ENCODE results near the gene RASA4B. TPM values are rescaled to one million over a fixed set of nuclear protein-coding genes. Genes with fewer than 3 reads are reported as not detected.
"Not testable (repeated sequence)": the region's sequence is repeated elsewhere in the genome, so short reads cannot be mapped to it uniquely, and the experiment has no call there.

RASA4B gene
- total RNA-seq, 1 donor from 2014 or later = 19.6 TPM

DNA sequence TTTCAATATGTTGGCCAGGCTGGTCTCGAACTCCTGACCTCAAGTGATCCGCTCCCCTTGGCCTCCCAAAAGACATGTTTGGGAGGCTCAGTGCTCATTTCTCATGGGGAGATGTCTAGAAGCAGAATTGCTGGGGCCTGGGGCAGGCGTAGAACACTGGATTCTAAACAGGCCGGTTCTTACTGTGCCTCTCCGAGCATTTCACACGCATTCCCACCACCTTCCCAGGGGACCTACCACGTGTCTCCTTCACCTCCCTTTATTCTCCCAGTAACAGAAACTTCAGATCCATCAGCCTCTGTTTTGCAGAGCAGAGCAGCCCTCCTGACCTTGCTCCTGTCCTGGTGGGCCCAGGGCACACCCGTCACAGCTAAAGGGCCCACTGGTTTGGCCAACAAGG is 9.6 kb upstream of the RASA4B start:
- H3K27me3 ChIP-seq; intact Hi-C loops (cut with DNase I); H3K4me1 ChIP-seq; H3K4me3 ChIP-seq; DNase-seq (ENCODE audit: extremely low spot score in 2 of 2); H3K36me3 ChIP-seq; H3K27ac ChIP-seq; H3K9me3 ChIP-seq: not testable (repeated sequence)

DNA sequence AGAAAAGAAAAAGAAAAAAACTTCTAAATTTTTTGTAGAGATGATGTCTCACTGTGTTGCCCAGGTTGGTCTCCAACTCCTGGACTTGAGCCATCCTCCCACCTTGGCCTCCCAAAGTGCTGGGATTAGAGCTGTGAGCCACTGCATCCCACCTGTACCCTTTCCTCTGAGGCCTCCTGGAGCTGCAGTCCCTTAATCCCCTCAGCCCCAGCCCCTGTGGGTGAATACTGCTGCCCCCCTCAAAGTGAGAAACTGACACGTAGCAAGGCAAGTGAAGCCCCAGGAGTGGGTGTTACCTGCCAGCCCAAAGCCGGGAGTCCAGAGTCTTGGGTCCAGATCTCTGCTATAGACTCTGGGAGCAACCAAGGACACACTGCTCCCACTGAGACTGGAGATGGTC is 7.2 kb upstream of the RASA4B start:
- H3K36me3 ChIP-seq; H3K9me3 ChIP-seq; H3K4me1 ChIP-seq; H3K27ac ChIP-seq; DNase-seq (ENCODE audit: extremely low spot score in 2 of 2); H3K27me3 ChIP-seq; H3K4me3 ChIP-seq; intact Hi-C loops (cut with DNase I): not testable (repeated sequence)

DNA sequence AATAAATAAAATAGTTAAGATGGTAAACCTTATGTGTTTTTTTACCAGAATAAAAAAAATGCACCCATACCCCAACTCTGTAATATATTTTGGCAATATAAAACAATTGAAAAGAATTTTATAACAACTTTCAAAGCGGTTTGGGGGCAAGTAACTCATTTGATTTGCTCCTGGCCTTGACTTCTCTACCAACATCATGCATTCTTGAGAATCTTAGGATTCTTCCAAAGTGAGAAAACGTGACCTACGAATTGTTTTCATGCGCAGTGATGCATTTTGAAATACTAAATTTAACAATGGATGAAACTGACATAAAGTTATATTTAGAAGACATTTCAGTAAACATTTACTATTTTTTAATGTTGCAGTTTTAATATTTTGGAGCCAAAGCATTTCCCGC is 3.2 kb upstream of the RASA4B start:
- DNase-seq (ENCODE audit: extremely low spot score in 2 of 2); H3K27ac ChIP-seq; H3K9me3 ChIP-seq; intact Hi-C loops (cut with DNase I); H3K4me1 ChIP-seq; H3K27me3 ChIP-seq; H3K4me3 ChIP-seq; H3K36me3 ChIP-seq: not testable (repeated sequence)

DNA sequence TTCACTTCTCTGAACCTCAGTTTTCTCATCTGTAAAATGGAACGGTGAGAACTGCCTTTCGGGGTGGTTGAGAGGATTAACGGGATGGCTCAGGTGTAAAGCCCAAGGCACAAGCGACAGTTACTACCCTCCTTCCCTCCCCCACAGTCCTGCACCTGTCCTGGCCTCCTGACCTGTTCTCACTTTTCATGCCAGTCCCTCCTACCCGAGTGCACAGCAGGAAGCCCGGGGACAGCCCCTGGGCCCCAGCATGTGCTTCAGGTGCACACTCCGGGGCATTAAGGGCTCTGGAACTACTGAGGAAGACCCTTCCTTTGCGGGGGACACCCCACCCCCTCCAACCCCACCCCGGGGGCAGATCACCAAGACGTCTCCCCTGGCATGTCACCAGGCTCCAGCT is 626 bp downstream of the RASA4B start:
- DNase-seq (ENCODE audit: extremely low spot score in 2 of 2); H3K36me3 ChIP-seq; H3K4me1 ChIP-seq; H3K4me3 ChIP-seq; H3K9me3 ChIP-seq; H3K27ac ChIP-seq; H3K27me3 ChIP-seq; intact Hi-C loops (cut with DNase I): not testable (repeated sequence)

DNA sequence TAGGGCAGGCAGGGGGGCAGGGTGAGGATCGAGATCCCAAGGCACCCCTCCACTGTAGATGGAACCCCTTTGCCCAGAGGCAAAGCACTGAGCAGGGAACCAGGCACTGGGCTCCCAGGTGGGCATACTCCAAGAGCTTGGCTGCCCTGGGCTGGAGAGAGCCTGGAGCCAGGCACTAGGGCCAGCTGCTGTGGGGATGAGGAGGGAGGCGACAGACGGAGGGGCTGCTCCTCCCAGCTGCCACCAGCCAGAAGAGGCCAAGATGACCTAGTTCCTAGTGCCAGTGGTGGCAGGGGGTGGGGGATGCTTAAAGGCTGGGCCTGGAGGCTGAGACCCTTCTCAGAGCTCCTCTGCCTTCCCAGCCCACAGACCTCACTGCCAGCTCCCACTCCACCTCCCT is 1.7 kb downstream of the RASA4B start:
- H3K36me3 ChIP-seq; H3K9me3 ChIP-seq; H3K4me3 ChIP-seq; intact Hi-C loops (cut with DNase I); DNase-seq (ENCODE audit: extremely low spot score in 2 of 2); H3K27me3 ChIP-seq; H3K27ac ChIP-seq; H3K4me1 ChIP-seq: not testable (repeated sequence)

DNA sequence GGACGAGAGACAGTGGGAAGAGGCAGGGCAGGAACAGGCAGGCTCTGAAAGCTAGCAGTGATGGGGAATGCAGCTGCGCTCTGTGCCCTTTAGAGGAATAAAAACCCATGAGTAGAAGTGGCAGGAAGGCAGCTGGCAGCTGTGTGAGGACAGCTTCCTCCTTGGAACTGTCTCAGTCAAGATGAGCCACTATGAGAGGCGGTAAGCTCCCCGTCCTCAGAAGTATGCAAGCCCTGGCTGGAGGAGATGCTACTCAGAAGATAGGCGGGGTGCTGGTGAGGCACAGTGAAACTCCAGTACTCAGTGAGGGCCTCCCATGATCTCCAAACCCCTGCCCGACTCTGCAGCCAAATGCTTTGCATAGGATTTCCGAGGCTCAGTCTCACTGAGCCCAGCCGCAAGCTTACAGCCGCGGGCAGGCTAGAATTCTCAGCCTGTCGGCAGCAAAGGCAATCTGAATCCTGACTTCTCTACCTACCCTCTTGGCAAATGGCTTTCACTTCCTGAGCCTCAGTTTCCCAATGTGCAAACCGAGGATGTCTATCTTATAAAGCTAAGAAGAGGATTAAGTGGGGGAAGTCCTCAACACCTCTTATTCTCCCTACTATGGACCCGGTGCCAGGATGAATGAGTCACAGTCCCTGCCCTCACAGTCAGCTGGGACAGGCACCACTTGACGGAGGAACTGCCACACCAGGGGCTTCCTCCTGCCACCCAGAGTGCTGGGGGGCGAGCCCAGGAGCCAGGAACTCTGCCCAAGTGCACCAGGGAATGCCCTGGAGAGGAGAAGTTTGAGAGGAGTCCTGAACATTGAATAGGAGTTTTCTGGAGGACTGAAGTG is 2.5 kb downstream of the RASA4B start:
- H3K9me3 ChIP-seq; intact Hi-C loops (cut with DNase I); H3K27ac ChIP-seq: not testable (repeated sequence)

DNA sequence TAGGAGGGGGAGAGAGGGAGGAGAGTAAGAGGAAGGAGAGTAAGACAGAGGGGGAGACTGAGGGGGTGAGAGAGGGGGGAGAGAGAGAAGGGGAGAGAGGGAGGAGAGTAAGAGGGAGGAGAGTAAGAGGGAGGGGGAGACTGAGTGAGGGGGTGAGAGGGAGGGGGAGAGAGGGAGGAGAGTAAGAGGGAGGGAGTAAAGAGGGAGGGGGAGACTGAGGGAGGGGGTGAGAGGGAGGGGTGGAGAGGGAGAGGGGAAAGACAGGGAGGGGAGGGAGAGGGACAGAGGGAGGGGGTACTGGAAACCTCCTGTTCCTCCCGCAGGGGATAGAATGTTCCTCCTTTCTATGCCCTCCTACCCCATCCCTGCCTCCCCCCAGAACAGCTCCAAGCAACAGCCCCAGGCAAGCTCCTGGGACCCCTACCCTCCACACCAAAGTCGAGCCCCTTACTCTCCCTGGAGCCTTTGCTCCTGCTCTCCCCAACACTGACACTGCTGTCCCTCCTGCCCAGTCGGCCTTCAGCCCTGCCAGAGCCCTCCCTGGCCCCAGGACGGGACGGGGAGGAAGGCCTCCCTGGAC is 4.8 kb downstream of the RASA4B start:
- H3K4me1 ChIP-seq; H3K36me3 ChIP-seq; H3K27me3 ChIP-seq; intact Hi-C loops (cut with DNase I); H3K9me3 ChIP-seq: not testable (repeated sequence)
- peak overlapping the region; percentile 90 for H3K27ac ChIP-seq
- peak; percentile 91 for DNase-seq (ENCODE audit: extremely low spot score in 2 of 2)
- H3K4me3 ChIP-seq = peak overlapping the region; percentile 24 to 46

More for the DNA sequence above, 2.5 kb downstream of the RASA4B start:
- H3K27me3 ChIP-seq; H3K36me3 ChIP-seq; DNase-seq (ENCODE audit: extremely low spot score in 2 of 2); H3K4me3 ChIP-seq; H3K4me1 ChIP-seq: not testable (repeated sequence)

DNA sequence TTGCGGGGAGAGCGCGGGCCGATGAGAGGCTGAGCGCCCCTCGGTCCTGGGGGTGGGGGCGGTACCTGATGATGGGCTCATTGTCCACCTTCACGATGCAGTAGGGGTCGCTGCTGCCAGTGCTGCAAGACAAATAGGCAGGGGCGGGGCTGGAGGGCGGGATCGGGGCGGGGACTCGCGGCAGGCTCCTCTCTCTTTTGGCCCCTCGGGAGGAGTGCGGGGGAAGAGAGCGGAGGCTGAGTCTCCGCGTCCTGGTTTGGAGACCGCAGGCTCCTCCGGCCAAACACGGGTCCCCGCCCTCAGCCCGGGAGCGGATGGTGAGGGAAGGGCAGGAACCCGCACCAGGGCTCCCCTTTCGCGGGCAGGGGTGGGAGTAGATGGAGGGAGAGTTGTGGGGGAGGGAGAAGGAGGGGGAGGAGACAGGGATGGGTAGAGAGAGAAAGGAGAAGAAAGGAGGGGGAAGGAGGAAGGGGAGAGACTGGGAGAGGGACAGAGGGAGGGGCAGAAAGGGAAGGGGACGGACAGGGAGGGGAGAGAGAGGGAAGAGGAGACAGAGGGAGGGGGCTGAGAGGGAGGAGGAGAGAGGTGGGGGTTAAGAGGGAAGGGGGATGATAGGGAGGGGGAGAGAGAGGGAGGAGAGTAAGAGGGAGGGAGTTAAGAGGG is 5.6 kb downstream of the RASA4B start:
- H3K27me3 ChIP-seq; intact Hi-C loops (cut with DNase I); H3K9me3 ChIP-seq; H3K4me3 ChIP-seq; H3K36me3 ChIP-seq; H3K27ac ChIP-seq; DNase-seq (ENCODE audit: extremely low spot score in 2 of 2); H3K4me1 ChIP-seq: not testable (repeated sequence)

DNA sequence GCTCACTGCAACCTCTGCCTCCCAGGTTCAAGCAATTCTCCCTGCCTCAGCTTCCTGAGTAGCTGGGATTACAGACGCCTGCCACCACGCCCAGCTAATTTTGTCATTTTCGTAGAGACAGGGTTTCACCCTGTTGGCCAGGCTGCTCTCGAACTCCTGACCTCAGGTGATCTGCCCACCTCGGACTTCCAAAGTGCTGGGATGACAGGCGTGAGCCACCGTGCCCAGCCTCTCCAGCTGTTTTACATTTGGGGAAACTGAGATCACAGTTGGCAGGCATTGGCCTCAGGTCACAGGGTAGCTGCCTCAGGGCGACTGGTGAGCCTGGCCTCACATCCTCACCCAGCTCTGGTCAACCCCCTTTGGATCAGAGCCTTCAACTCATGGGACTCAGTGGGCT is 7.0 kb downstream of the RASA4B start:
- DNase-seq (ENCODE audit: extremely low spot score in 2 of 2); H3K9me3 ChIP-seq; H3K4me1 ChIP-seq; intact Hi-C loops (cut with DNase I); H3K36me3 ChIP-seq; H3K27me3 ChIP-seq; H3K4me3 ChIP-seq; H3K27ac ChIP-seq: not testable (repeated sequence)

DNA sequence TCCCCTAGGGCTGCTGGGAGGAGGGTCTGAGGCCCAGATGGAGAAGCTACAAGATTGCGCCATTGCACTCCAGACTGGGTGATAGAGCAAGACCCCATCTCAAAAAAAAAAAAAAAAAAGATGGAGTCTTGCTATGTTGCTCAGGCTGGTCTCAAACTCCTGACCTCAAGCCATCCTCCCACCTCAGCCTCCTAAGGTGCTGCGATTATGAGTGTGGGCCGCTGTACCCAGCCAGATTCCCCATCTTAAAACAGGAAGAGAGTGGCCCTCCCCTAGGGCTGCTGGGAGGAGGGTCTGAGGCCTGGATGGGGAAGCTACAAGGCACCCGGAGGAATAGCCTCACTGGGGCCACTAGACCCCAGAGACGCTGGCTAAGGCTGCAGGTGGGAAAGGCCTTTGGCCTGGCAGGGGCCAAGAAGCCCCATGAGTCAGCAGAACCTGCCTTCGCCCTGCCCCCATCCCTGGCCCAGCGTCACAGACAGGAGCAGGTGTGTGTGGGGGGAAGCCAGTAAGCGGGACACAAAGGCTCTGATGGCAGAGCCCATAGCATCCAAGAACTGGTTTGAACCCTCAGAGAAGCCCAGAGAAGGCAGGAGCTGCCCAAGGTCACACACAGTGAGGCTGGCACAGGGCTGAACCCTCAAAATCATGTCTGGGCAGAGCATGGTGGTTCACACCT is 10.0 kb downstream of the RASA4B start:
- H3K4me1 ChIP-seq; H3K27ac ChIP-seq; H3K36me3 ChIP-seq; H3K27me3 ChIP-seq; H3K9me3 ChIP-seq; intact Hi-C loops (cut with DNase I); DNase-seq (ENCODE audit: extremely low spot score in 2 of 2); H3K4me3 ChIP-seq: not testable (repeated sequence)

DNA sequence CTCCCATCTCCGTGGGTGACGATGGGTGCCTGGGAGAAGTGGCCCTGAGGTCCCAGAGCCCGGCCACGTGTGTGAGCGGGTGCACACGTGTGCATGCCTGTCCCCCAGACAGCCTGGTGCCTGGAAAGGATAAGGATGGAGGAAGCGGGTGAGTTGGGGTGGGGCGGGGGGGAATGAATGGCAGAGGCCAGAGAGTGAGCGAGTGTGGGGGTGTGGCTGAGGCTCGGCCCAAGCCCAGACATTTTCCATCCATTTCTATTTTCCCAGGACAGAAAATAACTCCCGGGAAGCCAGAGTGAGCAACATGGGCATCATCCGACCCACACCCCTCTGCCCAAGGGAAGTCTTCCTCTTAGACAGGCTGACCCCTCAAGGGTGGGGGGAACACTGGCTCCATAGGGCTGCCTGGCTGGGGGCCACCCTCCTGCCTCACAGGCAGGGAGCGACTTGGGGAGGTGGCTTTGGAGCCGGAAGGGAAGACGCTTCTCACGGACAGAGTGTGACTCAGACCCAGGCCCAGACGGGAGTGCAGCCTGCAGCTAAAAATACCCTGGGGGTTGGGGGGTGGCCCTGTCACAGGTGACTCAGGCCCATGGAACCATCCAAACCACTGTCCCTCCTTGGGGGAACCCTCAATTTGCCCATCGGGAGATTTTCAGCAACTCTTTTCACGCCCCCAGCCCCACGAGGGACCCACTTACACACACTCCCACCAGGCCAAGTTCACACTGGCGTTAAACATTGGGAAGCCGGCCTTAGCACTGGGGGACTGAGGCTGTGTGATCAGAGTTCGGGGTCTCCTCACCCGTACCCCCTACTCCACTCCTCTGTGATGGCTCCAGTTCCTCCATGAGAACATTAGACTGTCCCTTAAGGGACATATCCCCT is 12.0 kb downstream of the RASA4B start:
- H3K36me3 ChIP-seq; H3K9me3 ChIP-seq; H3K4me1 ChIP-seq; H3K4me3 ChIP-seq; H3K27me3 ChIP-seq; intact Hi-C loops (cut with DNase I); DNase-seq (ENCODE audit: extremely low spot score in 2 of 2); H3K27ac ChIP-seq: not testable (repeated sequence)

DNA sequence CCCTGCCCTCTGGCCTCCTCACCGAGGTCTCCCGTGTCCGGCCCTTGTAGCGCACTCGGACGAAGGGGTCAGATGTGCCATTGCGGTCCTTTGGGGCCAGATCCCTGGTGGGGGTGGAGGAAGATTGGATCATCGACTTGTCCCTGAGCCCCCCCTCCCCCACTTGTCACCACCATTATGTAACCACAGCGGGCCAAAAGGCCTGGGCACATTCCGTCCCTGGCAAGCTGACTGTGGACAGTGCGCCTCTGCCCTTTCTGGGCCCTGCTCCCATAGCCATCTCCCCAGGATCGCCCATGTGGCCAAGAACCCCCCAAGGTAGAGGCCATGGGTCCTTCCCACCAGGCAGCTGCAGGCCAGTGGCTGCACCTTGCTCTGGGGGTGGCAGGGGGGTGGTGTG is 14.4 kb downstream of the RASA4B start:
- H3K27ac ChIP-seq; H3K9me3 ChIP-seq; DNase-seq (ENCODE audit: extremely low spot score in 2 of 2); H3K4me1 ChIP-seq; intact Hi-C loops (cut with DNase I); H3K27me3 ChIP-seq; H3K4me3 ChIP-seq; H3K36me3 ChIP-seq: not testable (repeated sequence)

DNA sequence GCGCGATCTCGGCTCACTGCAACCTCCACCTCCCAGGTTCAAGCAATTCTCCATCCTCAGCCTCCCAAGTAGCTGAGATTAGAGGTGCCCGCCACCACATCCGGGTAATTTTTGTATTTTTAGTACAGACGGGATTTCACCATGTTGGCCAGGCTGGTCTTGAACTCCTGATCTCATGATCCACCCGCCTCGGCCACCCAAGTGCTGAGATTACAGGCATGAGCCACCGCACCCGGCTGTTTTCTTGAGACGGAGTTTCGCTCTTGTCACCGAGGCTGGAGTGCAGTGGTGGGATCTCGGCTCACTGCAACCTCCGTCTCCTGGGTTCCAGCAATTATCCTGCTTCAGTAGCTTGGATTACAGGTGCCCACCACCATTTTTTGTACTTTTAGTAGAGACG is 19.3 kb downstream of the RASA4B start:
- DNase-seq (ENCODE audit: extremely low spot score in 2 of 2); H3K27ac ChIP-seq; H3K36me3 ChIP-seq; H3K4me3 ChIP-seq; H3K9me3 ChIP-seq; H3K27me3 ChIP-seq; intact Hi-C loops (cut with DNase I); H3K4me1 ChIP-seq: not testable (repeated sequence)
